ENCODE results near the gene CYBB.

Gene CYBB

DNA sequence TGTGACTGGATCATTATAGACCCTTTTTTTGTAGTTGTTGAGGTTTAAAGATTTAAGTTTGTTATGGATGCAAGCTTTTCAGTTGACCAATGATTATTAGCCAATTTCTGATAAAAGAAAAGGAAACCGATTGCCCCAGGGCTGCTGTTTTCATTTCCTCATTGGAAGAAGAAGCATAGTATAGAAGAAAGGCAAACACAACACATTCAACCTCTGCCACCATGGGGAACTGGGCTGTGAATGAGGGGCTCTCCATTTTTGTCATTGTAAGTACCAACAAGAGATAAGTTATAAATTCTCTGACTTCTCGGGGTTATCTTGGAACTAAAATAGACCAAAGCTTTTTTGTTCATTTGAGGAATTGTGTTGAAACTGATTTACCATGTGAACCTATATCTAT lies at the start of gene CYBB:
Gene CYBB, plus strand, starts transcription at position 203 of the 400 bp plus-strand sequence. Its CDS starts 19 bp downstream, at position 222.
- Histone ChIP-seq H3K27me3 (ENCODE audit: control insufficient read depth, insufficient read depth, low read length) (no peaks in the 10 kb centered on the region), H3K9ac (ENCODE audit: low read depth, low read length) (no peak within 1 kb of the TSS), H3K9me3 (ENCODE audit: control insufficient read depth, insufficient read depth, low read length) (no peaks in the 10 kb centered on the region), H3K36me3 (ENCODE audit: control insufficient read depth, insufficient read depth, low read length) (no peaks in the 10 kb centered on the region), H3K4me1 (ENCODE audit: control insufficient read depth, insufficient read depth, low read length) (no peaks in the 10 kb centered on the region), H3K4me3 (ENCODE audit: low read depth, low read length) (no peak within 1 kb of the TSS)

DNA sequence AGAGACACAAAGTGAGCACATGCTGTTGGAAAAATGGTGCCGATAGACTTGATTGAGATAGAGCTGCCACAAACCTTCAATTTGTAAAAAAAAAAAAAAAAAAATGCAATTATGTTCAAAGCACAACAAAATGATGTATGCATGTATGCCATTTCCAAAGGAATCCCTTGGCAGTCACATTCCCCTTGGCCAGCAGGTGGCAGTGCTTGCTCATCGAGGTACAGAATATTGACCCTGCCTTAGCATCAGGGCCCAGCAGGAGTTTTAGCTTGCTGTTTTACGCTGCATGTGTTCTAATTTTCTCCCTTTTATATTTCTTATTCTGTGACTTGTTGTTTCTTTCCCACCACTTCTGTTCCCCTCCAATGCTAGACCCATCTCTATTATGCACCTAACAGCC lies 34.5 kb upstream of the CYBB start:
- H3K4me3 ChIP-seq (ENCODE audit: low read depth, low read length), result no peak overlapping the region
- H3K4me1 ChIP-seq (ENCODE audit: control insufficient read depth, insufficient read depth, low read length), result no peaks in the 10 kb centered on the region
- H3K27me3 ChIP-seq (ENCODE audit: control insufficient read depth, insufficient read depth, low read length), result no peaks in the 10 kb centered on the region
- H3K9me3 ChIP-seq (ENCODE audit: control insufficient read depth, insufficient read depth, low read length), result no peaks in the 10 kb centered on the region
- no peak overlapping the region for H3K9ac ChIP-seq (ENCODE audit: low read depth, low read length)
- H3K36me3 ChIP-seq (ENCODE audit: control insufficient read depth, insufficient read depth, low read length), result no peaks in the 10 kb centered on the region

DNA sequence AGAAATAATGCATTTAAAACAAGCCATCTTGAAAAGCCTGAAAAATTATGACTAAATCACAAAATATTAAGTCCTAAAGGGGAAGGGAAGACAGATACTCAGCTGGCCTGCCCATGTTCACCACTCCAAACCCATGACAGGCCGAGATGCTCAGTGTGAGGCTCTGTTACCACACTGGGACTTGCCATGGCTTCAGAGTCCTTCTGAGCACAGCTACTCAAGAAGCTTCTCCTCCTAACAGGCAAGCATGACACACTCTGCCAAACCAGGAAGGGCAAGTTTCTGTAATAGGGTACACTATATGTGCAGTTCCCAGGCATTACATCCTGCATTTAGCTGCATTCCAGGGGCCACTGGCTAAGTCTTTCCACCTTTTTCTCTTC lies 34.0 kb upstream of the CYBB start:
- no peaks in the 10 kb centered on the region for H3K9me3 ChIP-seq (ENCODE audit: control insufficient read depth, insufficient read depth, low read length)
- no peak overlapping the region for H3K4me3 ChIP-seq (ENCODE audit: low read depth, low read length)
- no peak overlapping the region for H3K9ac ChIP-seq (ENCODE audit: low read depth, low read length)
- H3K36me3 ChIP-seq (ENCODE audit: control insufficient read depth, insufficient read depth, low read length), result no peaks in the 10 kb centered on the region
- H3K27me3 ChIP-seq (ENCODE audit: control insufficient read depth, insufficient read depth, low read length), result no peaks in the 10 kb centered on the region
- H3K4me1 ChIP-seq (ENCODE audit: control insufficient read depth, insufficient read depth, low read length), result no peaks in the 10 kb centered on the region

GRCh38 chrX:37746218-37746941 lies 33.5 kb upstream of the CYBB start:
- H3K9me3 ChIP-seq (ENCODE audit: control insufficient read depth, insufficient read depth, low read length), result no peaks in the 10 kb centered on the region
- no peak overlapping the region for H3K9ac ChIP-seq (ENCODE audit: low read depth, low read length)
- no peaks in the 10 kb centered on the region for H3K27me3 ChIP-seq (ENCODE audit: control insufficient read depth, insufficient read depth, low read length)
- H3K4me1 ChIP-seq (ENCODE audit: control insufficient read depth, insufficient read depth, low read length), result no peaks in the 10 kb centered on the region
- no peak overlapping the region for H3K4me3 ChIP-seq (ENCODE audit: low read depth, low read length)
- H3K36me3 ChIP-seq (ENCODE audit: control insufficient read depth, insufficient read depth, low read length), result no peaks in the 10 kb centered on the region

GRCh38 chrX:37746951-37747350 lies 32.9 kb upstream of the CYBB start:
- H3K4me1 ChIP-seq (ENCODE audit: control insufficient read depth, insufficient read depth, low read length), result no peaks in the 10 kb centered on the region
- H3K4me3 ChIP-seq (ENCODE audit: low read depth, low read length), result no peak overlapping the region
- H3K9me3 ChIP-seq (ENCODE audit: control insufficient read depth, insufficient read depth, low read length), result no peaks in the 10 kb centered on the region
- no peak overlapping the region for H3K9ac ChIP-seq (ENCODE audit: low read depth, low read length)
- H3K27me3 ChIP-seq (ENCODE audit: control insufficient read depth, insufficient read depth, low read length), result no peaks in the 10 kb centered on the region
- no peaks in the 10 kb centered on the region for H3K36me3 ChIP-seq (ENCODE audit: control insufficient read depth, insufficient read depth, low read length)

GRCh38 chrX:37752281-37752680 lies 27.6 kb upstream of the CYBB start:
- Histone ChIP-seq H3K9me3 (ENCODE audit: control insufficient read depth, insufficient read depth, low read length) (no peaks in the 10 kb centered on the region), H3K4me1 (ENCODE audit: control insufficient read depth, insufficient read depth, low read length) (no peaks in the 10 kb centered on the region), H3K27me3 (ENCODE audit: control insufficient read depth, insufficient read depth, low read length) (no peaks in the 10 kb centered on the region), H3K9ac (ENCODE audit: low read depth, low read length) (no peak overlapping the region), H3K36me3 (ENCODE audit: control insufficient read depth, insufficient read depth, low read length) (no peaks in the 10 kb centered on the region), H3K4me3 (ENCODE audit: low read depth, low read length) (no peak overlapping the region)

DNA sequence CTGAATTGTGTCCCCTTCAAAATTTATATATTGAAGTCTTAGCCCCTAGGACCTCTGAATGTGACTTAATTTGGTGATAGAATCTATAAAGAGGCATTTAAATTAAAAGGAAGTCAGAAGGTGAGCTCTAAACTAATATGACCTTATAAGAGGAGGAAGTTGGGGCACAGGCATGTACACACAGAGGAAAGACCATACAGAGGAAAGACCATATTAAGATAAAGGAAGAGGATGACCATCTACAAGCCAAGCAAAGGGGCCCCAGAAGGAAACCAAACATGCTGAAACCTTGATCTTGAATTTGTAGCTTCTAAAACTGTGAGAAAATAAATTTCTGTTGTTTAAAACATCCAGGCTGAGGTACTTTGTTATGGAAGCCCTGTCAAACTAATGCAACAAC lies 26.9 kb upstream of the CYBB start:
- H3K9ac ChIP-seq (ENCODE audit: low read depth, low read length), result no peak overlapping the region
- H3K4me3 ChIP-seq (ENCODE audit: low read depth, low read length), result no peak overlapping the region
- H3K27me3 ChIP-seq (ENCODE audit: control insufficient read depth, insufficient read depth, low read length), result no peaks in the 10 kb centered on the region
- H3K9me3 ChIP-seq (ENCODE audit: control insufficient read depth, insufficient read depth, low read length), result no peaks in the 10 kb centered on the region
- no peaks in the 10 kb centered on the region for H3K36me3 ChIP-seq (ENCODE audit: control insufficient read depth, insufficient read depth, low read length)
- H3K4me1 ChIP-seq (ENCODE audit: control insufficient read depth, insufficient read depth, low read length), result no peaks in the 10 kb centered on the region

- Histone ChIP-seq H3K4me3 (ENCODE audit: low read depth, low read length) (no peak overlapping the region), H3K9me3 (ENCODE audit: control insufficient read depth, insufficient read depth, low read length) (no peaks in the 10 kb centered on the region), H3K4me1 (ENCODE audit: control insufficient read depth, insufficient read depth, low read length) (no peaks in the 10 kb centered on the region), H3K36me3 (ENCODE audit: control insufficient read depth, insufficient read depth, low read length) (no peaks in the 10 kb centered on the region), H3K9ac (ENCODE audit: low read depth, low read length) (no peak overlapping the region), H3K27me3 (ENCODE audit: control insufficient read depth, insufficient read depth, low read length) (no peaks in the 10 kb centered on the region)
These were observed 26.5 kb upstream of the CYBB start for GRCh38 chrX:37753384-37753783.

GRCh38 chrX:37754516-37754915 lies 25.3 kb upstream of the CYBB start:
- H3K4me1 ChIP-seq (ENCODE audit: control insufficient read depth, insufficient read depth, low read length), result no peaks in the 10 kb centered on the region

GRCh38 chrX:37755025-37755424 lies 24.8 kb upstream of the CYBB start:
- Histone ChIP-seq H3K27me3 (ENCODE audit: control insufficient read depth, insufficient read depth, low read length) (no peaks in the 10 kb centered on the region), H3K9ac (ENCODE audit: low read depth, low read length) (no peak overlapping the region), H3K4me3 (ENCODE audit: low read depth, low read length) (no peak overlapping the region), H3K4me1 (ENCODE audit: control insufficient read depth, insufficient read depth, low read length) (no peaks in the 10 kb centered on the region), H3K36me3 (ENCODE audit: control insufficient read depth, insufficient read depth, low read length) (no peaks in the 10 kb centered on the region), H3K9me3 (ENCODE audit: control insufficient read depth, insufficient read depth, low read length) (no peaks in the 10 kb centered on the region)

More at GRCh38 chrX:37754516-37754915, 25.3 kb upstream of the CYBB start:
- H3K27me3 ChIP-seq (ENCODE audit: control insufficient read depth, insufficient read depth, low read length), result no peaks in the 10 kb centered on the region
- no peaks in the 10 kb centered on the region for H3K9me3 ChIP-seq (ENCODE audit: control insufficient read depth, insufficient read depth, low read length)
- H3K36me3 ChIP-seq (ENCODE audit: control insufficient read depth, insufficient read depth, low read length), result no peaks in the 10 kb centered on the region
- no peak overlapping the region for H3K4me3 ChIP-seq (ENCODE audit: low read depth, low read length)
- H3K9ac ChIP-seq (ENCODE audit: low read depth, low read length), result no peak overlapping the region

GRCh38 chrX:37757082-37757481 lies 22.8 kb upstream of the CYBB start:
- H3K4me1 ChIP-seq (ENCODE audit: control insufficient read depth, insufficient read depth, low read length), result no peaks in the 10 kb centered on the region
- no peaks in the 10 kb centered on the region for H3K36me3 ChIP-seq (ENCODE audit: control insufficient read depth, insufficient read depth, low read length)
- H3K27me3 ChIP-seq (ENCODE audit: control insufficient read depth, insufficient read depth, low read length), result no peaks in the 10 kb centered on the region
- no peaks in the 10 kb centered on the region for H3K9me3 ChIP-seq (ENCODE audit: control insufficient read depth, insufficient read depth, low read length)
- H3K4me3 ChIP-seq (ENCODE audit: low read depth, low read length), result no peak overlapping the region
- H3K9ac ChIP-seq (ENCODE audit: low read depth, low read length), result no peak overlapping the region

- no peak overlapping the region for H3K9ac ChIP-seq (ENCODE audit: low read depth, low read length)
- no peaks in the 10 kb centered on the region for H3K36me3 ChIP-seq (ENCODE audit: control insufficient read depth, insufficient read depth, low read length)
- no peak overlapping the region for H3K4me3 ChIP-seq (ENCODE audit: low read depth, low read length)
- H3K27me3 ChIP-seq (ENCODE audit: control insufficient read depth, insufficient read depth, low read length), result no peaks in the 10 kb centered on the region
- no peaks in the 10 kb centered on the region for H3K4me1 ChIP-seq (ENCODE audit: control insufficient read depth, insufficient read depth, low read length)
- no peaks in the 10 kb centered on the region for H3K9me3 ChIP-seq (ENCODE audit: control insufficient read depth, insufficient read depth, low read length)
These were observed 20.5 kb upstream of the CYBB start for GRCh38 chrX:37759351-37759750.
